ENCODE measurements around the gene CDH13. TPM values are rescaled to one million over a fixed set of nuclear protein-coding genes. Genes with fewer than 3 reads are reported as not detected.

CDH13 gene
- total and polyA plus RNA-seq, 3 experiments from 2014 or later = not detected

DNA sequence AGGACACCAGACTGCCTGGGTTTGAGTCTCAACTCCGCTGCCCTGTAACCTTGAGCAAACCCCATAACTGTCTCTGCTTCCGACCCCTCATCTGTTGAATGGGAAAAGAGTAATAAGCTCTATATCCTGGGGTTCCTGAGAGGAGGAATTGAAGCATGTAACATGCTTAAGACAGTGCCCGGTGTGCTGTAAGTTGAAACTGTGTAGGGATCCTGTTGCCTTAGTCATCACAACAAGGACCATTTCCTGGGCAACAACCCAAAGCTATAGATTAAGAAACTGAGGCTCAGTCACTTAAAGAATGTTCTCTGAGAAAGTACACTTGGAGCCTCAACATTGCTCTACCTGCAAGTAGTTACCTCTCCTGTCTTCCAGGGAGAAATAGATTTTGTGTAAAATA is 23.0 kb downstream of the CDH13 start:
- H3K27me3 ChIP-seq (ENCODE audit: insufficient read depth, low read length, poor library complexity, severe bottlenecking) = no peaks in the 10 kb centered on the region
- H3K36me3 ChIP-seq (ENCODE audit: insufficient read depth, low read length) = no peaks in the 10 kb centered on the region
- peaks cover 54% of the 10 kb centered on the region for H3K4me1 ChIP-seq (ENCODE audit: insufficient read depth, low read length)
- Mint-ChIP-seq H3K27me3 (peaks cover 0 to 3% of the 10 kb centered on the region in 2 donors), H3K4me3 (no peak overlapping the region), H3K4me1 (peaks cover 53 to 62% (median 55%) of the 10 kb centered on the region in 3 donors), H3K36me3 (no peaks in the 10 kb centered on the region), H3K9me3 (no peaks in the 10 kb centered on the region), H3K27ac (peak overlapping the region in 3 of 8 donors; percentile 34 to 57 (median 49))
- CTCF ChIA-PET = no interaction called here
- DNase-seq = no peak
- H3K9me3 ChIP-seq (ENCODE audit: low read length) = no peaks in the 10 kb centered on the region
- no peak overlapping the region for H3K4me3 ChIP-seq (ENCODE audit: low read length)
- no peak overlapping the region for H3K27ac ChIP-seq (ENCODE audit: low read depth, low read length)
- POLR2A ChIA-PET = interaction anchor here (0.5 kb wide), 1 partner anchor 26 kb away, joined by 3 read pairs; no protein-coding TSS in a partner anchor

DNA sequence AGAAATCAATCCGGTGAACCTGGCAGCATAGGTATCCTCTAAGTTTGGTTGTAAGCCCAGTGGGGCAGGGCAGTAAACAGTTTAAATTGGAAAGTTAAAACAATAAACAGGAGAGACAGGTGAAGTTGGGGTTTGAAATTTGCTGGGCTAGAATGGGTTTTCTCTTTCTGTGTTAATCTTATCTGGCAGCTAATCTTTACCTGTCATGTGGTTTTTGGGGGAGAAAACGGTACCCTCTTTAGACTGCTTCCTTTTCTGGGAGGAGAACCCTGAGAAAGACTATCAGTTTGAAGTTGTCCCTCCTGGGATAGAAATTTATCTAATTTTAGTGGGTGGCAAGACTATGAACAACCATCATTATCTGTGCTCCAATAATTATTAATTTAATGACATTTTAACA is 24.0 kb downstream of the CDH13 start:
- ChIA-PET CTCF (no interaction called here), POLR2A (no interaction called here)
- Histone ChIP-seq H3K27me3 (ENCODE audit: insufficient read depth, low read length, poor library complexity, severe bottlenecking) (no peaks in the 10 kb centered on the region), H3K27ac (ENCODE audit: low read depth, low read length) (no peak overlapping the region), H3K4me1 (ENCODE audit: insufficient read depth, low read length) (peaks cover 64% of the 10 kb centered on the region), H3K4me3 (ENCODE audit: low read length) (no peak overlapping the region), H3K9me3 (ENCODE audit: low read length) (no peaks in the 10 kb centered on the region), H3K36me3 (ENCODE audit: insufficient read depth, low read length) (no peaks in the 10 kb centered on the region)
- peak overlapping the region in 7 of 8 donors; percentile 10 to 85 (median 57) for H3K27ac Mint-ChIP-seq
- no peaks in the 10 kb centered on the region for H3K9me3 Mint-ChIP-seq
- peak overlapping the region; percentile 3 to 73 (median 32) for H3K4me3 Mint-ChIP-seq
- H3K36me3 Mint-ChIP-seq = no peaks in the 10 kb centered on the region
- peak in 1 of 5 donors; percentile 7 for DNase-seq
- peaks cover 63 to 73% (median 65%) of the 10 kb centered on the region in 3 donors for H3K4me1 Mint-ChIP-seq
- peaks cover 0 to 3% of the 10 kb centered on the region in 2 donors for H3K27me3 Mint-ChIP-seq

DNA sequence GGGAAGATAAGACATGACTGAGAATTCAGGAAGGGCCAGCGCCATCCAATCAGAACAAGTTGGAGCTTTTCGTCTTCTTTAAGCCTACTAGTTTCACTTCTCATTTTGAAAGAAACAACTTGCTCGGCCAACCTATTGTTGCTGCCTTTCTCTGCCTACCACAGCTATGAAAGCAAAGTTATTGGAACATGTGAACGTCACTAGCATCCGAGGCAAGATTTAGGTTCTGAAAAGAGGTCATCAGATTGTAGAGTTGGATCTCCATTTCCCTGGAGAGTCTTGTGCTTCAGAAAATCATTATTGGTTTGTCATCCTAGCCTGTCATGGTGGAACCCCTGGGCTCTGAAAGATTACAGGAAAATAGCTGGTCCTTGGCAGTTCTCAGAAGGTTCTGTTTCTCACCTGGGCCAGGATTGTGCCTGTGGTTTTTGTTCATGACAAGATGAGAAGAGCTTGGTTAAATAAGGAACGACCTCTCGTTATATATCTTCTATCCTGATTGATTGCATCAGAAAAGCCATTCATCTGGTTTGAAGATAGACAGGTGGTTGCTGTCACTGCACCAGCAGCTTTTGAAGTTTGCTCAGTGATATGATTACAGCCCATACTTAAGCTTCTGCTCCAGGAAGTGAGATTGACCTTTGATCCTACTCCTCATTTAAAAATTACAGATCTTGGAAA is 25.3 kb downstream of the CDH13 start:
- POLR2A ChIA-PET = no interaction called here

DNA sequence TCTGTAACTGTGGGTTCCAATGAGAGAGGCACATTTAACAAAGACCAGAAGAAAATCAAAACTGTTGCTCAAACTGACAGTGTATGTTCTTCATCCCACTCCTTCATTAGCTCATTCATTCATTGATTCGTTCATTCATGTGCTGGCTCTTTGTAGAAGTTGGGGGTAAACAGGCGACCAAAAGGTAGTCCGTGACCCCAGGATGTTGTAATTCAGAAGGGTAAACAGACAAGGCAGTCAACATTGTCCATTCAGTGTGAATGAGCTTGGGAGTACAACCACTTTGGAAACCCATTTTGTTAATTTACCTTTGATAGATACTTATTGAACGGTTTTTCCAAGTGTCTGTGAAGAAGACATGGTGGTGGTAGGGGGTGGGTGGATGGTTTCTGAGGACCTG is 26.1 kb downstream of the CDH13 start:
- no peak overlapping the region for H3K27ac ChIP-seq (ENCODE audit: low read depth, low read length)
- Mint-ChIP-seq H3K4me1 (peaks cover 81 to 93% (median 83%) of the 10 kb centered on the region in 3 donors), H3K4me3 (peak overlapping the region in 3 of 7 donors; percentile 21 to 76 (median 23)), H3K9me3 (no peaks in the 10 kb centered on the region), H3K27ac (peak overlapping the region in 7 of 8 donors; percentile 82 to 98 (median 93)), H3K27me3 (no peaks in the 10 kb centered on the region), H3K36me3 (no peaks in the 10 kb centered on the region)
- H3K4me3 ChIP-seq (ENCODE audit: low read length) = no peak overlapping the region
- H3K4me1 ChIP-seq (ENCODE audit: insufficient read depth, low read length) = peaks cover 84% of the 10 kb centered on the region
- ChIA-PET POLR2A (no interaction called here), CTCF (interaction anchor here (1.2 kb wide), 1 partner anchor 19 kb away, joined by 4 read pairs; no protein-coding TSS in a partner anchor)
- no peaks in the 10 kb centered on the region for H3K9me3 ChIP-seq (ENCODE audit: low read length)
- no peaks in the 10 kb centered on the region for H3K27me3 ChIP-seq (ENCODE audit: insufficient read depth, low read length, poor library complexity, severe bottlenecking)
- no peaks in the 10 kb centered on the region for H3K36me3 ChIP-seq (ENCODE audit: insufficient read depth, low read length)
- DNase-seq = no peak

More for the DNA sequence above, 25.3 kb downstream of the CDH13 start:
- Histone ChIP-seq H3K27me3 (ENCODE audit: insufficient read depth, low read length, poor library complexity, severe bottlenecking) (no peaks in the 10 kb centered on the region), H3K27ac (ENCODE audit: low read depth, low read length) (no peak overlapping the region), H3K4me3 (ENCODE audit: low read length) (no peak overlapping the region), H3K36me3 (ENCODE audit: insufficient read depth, low read length) (no peaks in the 10 kb centered on the region), H3K9me3 (ENCODE audit: low read length) (no peaks in the 10 kb centered on the region), H3K4me1 (ENCODE audit: insufficient read depth, low read length) (peaks cover 77% of the 10 kb centered on the region)
- CTCF ChIA-PET = interaction anchor here (0.9 to 1.2 kb wide), 3 partner anchors 17 to 20 kb away, joined by 3 to 4 read pairs (median 3); no protein-coding TSS in a partner anchor
- H3K4me3 Mint-ChIP-seq = peak overlapping the region; percentile 49 to 89 (median 71)
- no peaks in the 10 kb centered on the region for H3K9me3 Mint-ChIP-seq
- peak in 1 of 5 donors; percentile 24 for DNase-seq
- peak overlapping the region; percentile 82 to 98 (median 94) for H3K27ac Mint-ChIP-seq
- peaks cover 75 to 85% (median 77%) of the 10 kb centered on the region in 3 donors for H3K4me1 Mint-ChIP-seq
- H3K27me3 Mint-ChIP-seq = peaks cover 0 to 1% of the 10 kb centered on the region in 2 donors
- no peaks in the 10 kb centered on the region for H3K36me3 Mint-ChIP-seq

DNA sequence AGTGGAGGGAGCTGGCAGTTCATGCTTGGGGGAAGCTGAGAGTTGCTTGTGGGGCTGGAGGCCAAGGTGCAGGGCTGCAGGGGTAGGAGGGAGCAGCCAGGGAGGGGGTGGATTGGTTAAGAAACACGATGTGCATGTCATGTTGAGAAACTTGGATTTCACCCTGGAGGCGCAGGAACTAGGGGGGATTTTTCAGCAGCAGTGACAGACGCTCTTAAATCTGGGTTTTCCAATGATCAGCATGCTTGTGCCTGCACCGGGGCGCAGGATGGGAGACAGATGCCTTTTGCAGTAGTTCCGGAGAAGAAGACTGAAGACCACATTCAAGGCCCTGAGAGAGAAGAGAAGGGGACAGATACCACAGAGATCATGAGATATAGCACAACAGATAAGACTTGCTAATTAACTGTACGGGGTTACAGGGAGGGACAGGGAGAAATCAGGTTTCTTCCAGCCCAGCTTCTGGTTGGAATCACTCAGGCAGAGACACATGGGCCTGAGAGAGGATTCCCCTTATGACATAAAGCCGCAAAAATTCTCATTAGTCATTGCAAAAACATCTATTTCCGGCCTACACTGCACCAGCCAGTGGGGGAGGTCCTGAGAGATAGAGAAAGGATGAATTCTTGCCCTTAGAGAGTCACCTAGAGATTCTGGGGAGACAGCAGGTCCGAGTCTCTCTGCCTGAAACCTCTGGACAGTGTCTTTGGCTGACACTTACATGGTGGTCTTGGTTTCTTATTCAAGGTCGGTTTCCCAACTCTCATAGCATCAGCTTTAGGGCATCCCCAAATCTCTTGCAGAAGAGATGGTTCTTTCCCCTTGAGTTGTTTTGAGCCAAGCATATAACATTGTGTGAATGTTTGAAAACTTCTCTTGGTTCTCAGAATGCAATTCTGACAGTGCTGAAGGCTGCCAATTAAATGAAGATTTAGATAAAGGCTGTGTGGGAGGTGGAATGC is 27.1 kb downstream of the CDH13 start:
- H3K36me3 Mint-ChIP-seq = no peaks in the 10 kb centered on the region
- DNase-seq = peak; percentile 27 to 63 (median 47)
- no peaks in the 10 kb centered on the region for H3K36me3 ChIP-seq (ENCODE audit: insufficient read depth, low read length)
- H3K27ac Mint-ChIP-seq = peak overlapping the region; percentile 82 to 98 (median 94)
- H3K4me1 Mint-ChIP-seq = peaks cover 91 to 100% (median 93%) of the 10 kb centered on the region in 3 donors
- H3K4me1 ChIP-seq (ENCODE audit: insufficient read depth, low read length) = peaks cover 94% of the 10 kb centered on the region
- peak overlapping the region; percentile 58 for H3K27ac ChIP-seq (ENCODE audit: low read depth, low read length)
- H3K9me3 ChIP-seq (ENCODE audit: low read length) = no peaks in the 10 kb centered on the region
- peak overlapping the region; percentile 31 to 90 (median 60) for H3K4me3 Mint-ChIP-seq
- no peaks in the 10 kb centered on the region for H3K9me3 Mint-ChIP-seq
- H3K27me3 ChIP-seq (ENCODE audit: insufficient read depth, low read length, poor library complexity, severe bottlenecking) = no peaks in the 10 kb centered on the region
- ChIA-PET POLR2A (no interaction called here), CTCF (interaction anchor here (1.0 to 2.0 kb wide), 3 partner anchors 12 to 18 kb away, joined by 3 to 7 read pairs (median 4); no protein-coding TSS in a partner anchor)
- H3K4me3 ChIP-seq (ENCODE audit: low read length) = no peak overlapping the region
- H3K27me3 Mint-ChIP-seq = no peaks in the 10 kb centered on the region

DNA sequence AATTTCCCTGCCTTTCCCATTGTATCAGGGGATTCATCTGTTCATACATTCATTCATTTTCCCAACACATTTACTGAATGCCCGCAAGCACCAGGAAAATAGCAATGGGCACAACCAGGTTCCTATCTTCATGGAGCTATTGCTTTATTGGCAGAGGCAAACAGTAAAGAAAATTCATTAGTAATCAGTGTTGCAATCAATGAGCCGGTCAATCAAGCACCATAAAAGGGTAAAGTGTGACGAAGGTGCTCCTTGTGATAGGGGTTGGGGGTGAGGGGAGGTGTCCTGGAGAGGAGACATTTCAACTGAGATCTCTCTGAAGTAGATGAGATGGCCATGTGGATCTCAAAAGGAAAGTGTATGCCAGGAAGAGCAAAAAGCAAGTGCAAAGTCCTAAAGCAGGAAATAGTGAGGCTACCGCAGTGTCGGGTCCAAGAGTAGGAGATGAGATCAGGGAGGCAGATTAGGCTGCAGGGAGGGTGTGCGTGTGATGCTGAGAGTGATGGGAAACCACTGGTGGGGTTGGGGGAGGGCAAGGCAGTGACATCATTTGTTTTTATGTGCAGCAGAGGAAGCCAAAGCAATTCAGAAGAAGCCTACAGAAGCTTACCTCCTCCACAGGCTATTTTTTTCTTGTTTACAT is 28.4 kb downstream of the CDH13 start:
- Mint-ChIP-seq H3K4me3 (peak overlapping the region; percentile 5 to 77 (median 65)), H3K9me3 (peaks cover 0 to under 1% (median 0%) of the 10 kb centered on the region in 5 donors), H3K36me3 (no peaks in the 10 kb centered on the region), H3K4me1 (peaks cover 92 to 100% (median 93%) of the 10 kb centered on the region in 3 donors), H3K27me3 (no peaks in the 10 kb centered on the region), H3K27ac (peak overlapping the region; percentile 82 to 98 (median 94))
- ChIA-PET CTCF (interaction anchor here (0.8 to 2.0 kb wide), 3 partner anchors 14 to 17 kb away, joined by 3 to 7 read pairs (median 3); no protein-coding TSS in a partner anchor), POLR2A (no interaction called here)
- no peaks in the 10 kb centered on the region for H3K27me3 ChIP-seq (ENCODE audit: insufficient read depth, low read length, poor library complexity, severe bottlenecking)
- H3K27ac ChIP-seq (ENCODE audit: low read depth, low read length) = peak overlapping the region; percentile 64
- peak; percentile 56 to 84 (median 74) for DNase-seq
- no peaks in the 10 kb centered on the region for H3K9me3 ChIP-seq (ENCODE audit: low read length)
- peaks cover 95% of the 10 kb centered on the region for H3K4me1 ChIP-seq (ENCODE audit: insufficient read depth, low read length)
- H3K4me3 ChIP-seq (ENCODE audit: low read length) = no peak overlapping the region
- H3K36me3 ChIP-seq (ENCODE audit: insufficient read depth, low read length) = no peaks in the 10 kb centered on the region

DNA sequence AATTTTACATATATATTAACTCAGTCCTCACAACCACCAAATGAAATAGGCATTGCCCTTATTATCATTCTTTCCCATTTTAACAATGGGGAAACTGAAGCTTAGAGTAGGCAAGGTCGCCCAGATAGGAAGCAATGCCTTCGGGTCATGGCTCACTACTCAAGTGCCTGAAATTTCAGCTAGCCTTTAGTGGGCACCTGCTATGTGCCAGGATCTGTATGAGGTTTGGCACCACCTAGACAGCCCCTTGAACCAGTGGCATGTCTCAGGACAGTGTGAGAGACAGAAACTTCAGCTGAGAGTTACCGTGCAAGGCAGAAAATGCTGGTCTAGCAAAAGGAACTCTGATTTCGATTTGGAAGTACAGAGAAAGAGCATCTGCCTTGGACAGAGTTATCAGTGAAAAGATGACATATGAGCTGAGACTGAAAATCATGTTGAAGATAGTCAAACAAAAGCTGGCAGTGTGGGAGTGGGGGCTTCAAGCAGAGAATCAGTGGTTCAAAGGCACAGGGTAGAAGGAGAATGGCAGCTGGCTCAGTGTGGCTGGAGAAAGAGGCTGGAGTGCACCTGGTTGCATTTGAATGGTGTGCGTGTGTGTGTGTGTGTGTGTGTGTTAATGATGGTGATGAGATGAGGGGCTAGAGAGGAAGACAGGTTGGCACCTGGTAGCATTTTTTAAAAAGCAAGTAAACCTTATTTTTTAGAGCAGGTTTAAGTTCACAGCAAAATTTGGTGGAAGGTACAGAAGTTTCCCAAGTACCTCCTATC is 29.1 kb downstream of the CDH13 start:
- H3K4me3 Mint-ChIP-seq = peak overlapping the region; percentile 5 to 77 (median 57)
- Histone ChIP-seq H3K36me3 (ENCODE audit: insufficient read depth, low read length) (no peaks in the 10 kb centered on the region), H3K9me3 (ENCODE audit: low read length) (no peaks in the 10 kb centered on the region), H3K4me3 (ENCODE audit: low read length) (peak overlapping the region; percentile 27), H3K4me1 (ENCODE audit: insufficient read depth, low read length) (peaks cover 88% of the 10 kb centered on the region), H3K27me3 (ENCODE audit: insufficient read depth, low read length, poor library complexity, severe bottlenecking) (no peaks in the 10 kb centered on the region), H3K27ac (ENCODE audit: low read depth, low read length) (peak overlapping the region; percentile 64)
- peak overlapping the region; percentile 82 to 98 (median 94) for H3K27ac Mint-ChIP-seq
- POLR2A ChIA-PET = no interaction called here
- peaks cover 0 to 2% (median 0%) of the 10 kb centered on the region in 5 donors for H3K9me3 Mint-ChIP-seq
- no peak for DNase-seq
- CTCF ChIA-PET = interaction anchor here (0.8 to 2.0 kb wide), 2 partner anchors 14 to 15 kb away, joined by 3 to 7 read pairs; no protein-coding TSS in a partner anchor
- peaks cover 91 to 98% (median 92%) of the 10 kb centered on the region in 3 donors for H3K4me1 Mint-ChIP-seq
- no peaks in the 10 kb centered on the region for H3K36me3 Mint-ChIP-seq
- H3K27me3 Mint-ChIP-seq = no peaks in the 10 kb centered on the region
